Measurements from ENCODE around the gene TNRC6A.

The TNRC6A gene

GRCh38 chr16:24755201-24755874 lies 25.9 kb downstream of the TNRC6A start:
- H3K9me3 ChIP-seq (ENCODE audit: insufficient read depth, low read length) = no peaks in the 10 kb centered on the region
- peaks cover 22% of the 10 kb centered on the region for H3K36me3 ChIP-seq (ENCODE audit: insufficient read depth, insufficient read length, low read length)
- TF ChIP-seq YY1 (IDR thresholded peaks at IDR 0.05; ENCODE audit: insufficient read depth, insufficient read length) = no peak
- H3K4me1 ChIP-seq (ENCODE audit: insufficient read depth, insufficient read length) = peaks cover 3% of the 10 kb centered on the region
- no peaks in the 10 kb centered on the region for H3K27me3 ChIP-seq (ENCODE audit: insufficient read depth, insufficient read length)
- H3K9ac ChIP-seq (ENCODE audit: insufficient read length, low read depth) = no peak overlapping the region
- DNase-seq (ENCODE audit: low read depth, low spot score) = no peak
- no peak overlapping the region for H3K4me3 ChIP-seq (ENCODE audit: insufficient read length, low read depth)

- no peaks in the 10 kb centered on the region for H3K27me3 ChIP-seq (ENCODE audit: insufficient read depth, insufficient read length)
- no peak overlapping the region for H3K4me3 ChIP-seq (ENCODE audit: insufficient read length, low read depth)
- H3K36me3 ChIP-seq (ENCODE audit: insufficient read depth, insufficient read length, low read length) = peaks cover 33% of the 10 kb centered on the region
- H3K4me1 ChIP-seq (ENCODE audit: insufficient read depth, insufficient read length) = peaks cover 3% of the 10 kb centered on the region
- H3K9me3 ChIP-seq (ENCODE audit: insufficient read depth, low read length) = no peaks in the 10 kb centered on the region
- no peak for TF ChIP-seq SUZ12 (IDR thresholded peaks at IDR 0.05; ENCODE audit: extremely low read depth, insufficient read depth, insufficient read length)
- no peak for TF ChIP-seq YY1 (IDR thresholded peaks at IDR 0.05; ENCODE audit: insufficient read depth, insufficient read length)
- no peak for DNase-seq (ENCODE audit: low read depth, low spot score)
- no peak overlapping the region for H3K9ac ChIP-seq (ENCODE audit: insufficient read length, low read depth)
Observed at GRCh38 chr16:24758373-24758772, 28.9 kb downstream of the TNRC6A start.

- TF ChIP-seq ZNF274 (IDR thresholded peaks at IDR 0.05; ENCODE audit: low read depth, low read length) (no peak), SUZ12 (IDR thresholded peaks at IDR 0.05; ENCODE audit: extremely low read depth, insufficient read depth, insufficient read length) (no peak)
- H3K36me3 ChIP-seq (ENCODE audit: insufficient read depth, insufficient read length, low read length) = peaks cover 39% of the 10 kb centered on the region
- DNase-seq (ENCODE audit: low read depth, low spot score) = no peak
- no peaks in the 10 kb centered on the region for H3K9me3 ChIP-seq (ENCODE audit: insufficient read depth, low read length)
- H3K27me3 ChIP-seq (ENCODE audit: insufficient read depth, insufficient read length) = no peaks in the 10 kb centered on the region
- peaks cover 3% of the 10 kb centered on the region for H3K4me1 ChIP-seq (ENCODE audit: insufficient read depth, insufficient read length)
- no peak overlapping the region for H3K4me3 ChIP-seq (ENCODE audit: insufficient read length, low read depth)
- H3K9ac ChIP-seq (ENCODE audit: insufficient read length, low read depth) = no peak overlapping the region
Observed at GRCh38 chr16:24759006-24759405, 29.6 kb downstream of the TNRC6A start.

DNA sequence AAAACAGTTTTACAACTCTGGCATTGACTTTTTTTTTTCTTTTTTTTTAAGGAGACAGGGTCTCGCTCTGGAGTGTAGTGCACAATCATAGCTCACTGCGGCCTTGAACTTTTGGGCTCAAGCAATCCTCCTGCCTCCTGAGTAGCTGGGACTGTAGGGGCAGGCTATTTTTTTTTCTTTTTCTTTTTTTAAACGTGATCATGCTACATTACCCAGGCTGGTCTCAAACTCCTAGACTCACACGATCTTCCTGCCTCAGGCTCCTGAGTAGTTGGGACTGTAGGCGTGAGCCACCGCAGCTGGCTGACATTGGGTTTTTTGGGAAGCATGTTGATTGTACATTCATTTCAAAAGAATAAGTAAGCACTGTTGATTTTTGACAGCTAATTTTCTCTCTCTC lies 32.1 kb downstream of the TNRC6A start:
- H3K4me1 ChIP-seq (ENCODE audit: insufficient read depth, insufficient read length) = no peaks in the 10 kb centered on the region
- H3K4me3 ChIP-seq (ENCODE audit: insufficient read length, low read depth) = no peak overlapping the region
- no peak for TF ChIP-seq SUZ12 (IDR thresholded peaks at IDR 0.05; ENCODE audit: extremely low read depth, insufficient read depth, insufficient read length)
- no peak for TF ChIP-seq YY1 (IDR thresholded peaks at IDR 0.05; ENCODE audit: insufficient read depth, insufficient read length)
- no peak for TF ChIP-seq ZNF274 (IDR thresholded peaks at IDR 0.05; ENCODE audit: low read depth, low read length)
- no peaks in the 10 kb centered on the region for H3K27me3 ChIP-seq (ENCODE audit: insufficient read depth, insufficient read length)
- H3K9ac ChIP-seq (ENCODE audit: insufficient read length, low read depth) = no peak overlapping the region
- peaks cover 55% of the 10 kb centered on the region for H3K36me3 ChIP-seq (ENCODE audit: insufficient read depth, insufficient read length, low read length)
- no peaks in the 10 kb centered on the region for H3K9me3 ChIP-seq (ENCODE audit: insufficient read depth, low read length)
- no peak for DNase-seq (ENCODE audit: low read depth, low spot score)

DNA sequence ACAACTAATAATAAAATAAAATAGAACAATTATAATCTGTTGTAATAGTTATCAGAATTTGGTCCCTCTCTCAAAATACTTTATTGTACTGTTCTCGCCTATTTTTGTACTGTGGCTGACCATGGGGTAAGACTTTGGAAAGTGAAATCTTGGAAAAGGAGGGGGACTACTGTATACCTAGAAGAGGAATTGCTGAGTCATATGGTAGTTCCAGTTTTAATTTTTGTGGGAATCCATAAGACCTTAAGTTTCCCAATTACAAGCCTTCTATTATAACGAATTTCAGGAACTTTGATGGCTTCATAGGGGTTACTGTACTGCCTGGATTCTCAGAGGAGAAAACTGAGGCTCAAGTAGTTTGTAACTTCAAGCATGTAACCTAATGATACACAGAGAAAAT lies 35.5 kb downstream of the TNRC6A start:
- Histone ChIP-seq H3K9ac (ENCODE audit: insufficient read length, low read depth) (no peak overlapping the region), H3K4me1 (ENCODE audit: insufficient read depth, insufficient read length) (no peaks in the 10 kb centered on the region), H3K9me3 (ENCODE audit: insufficient read depth, low read length) (no peaks in the 10 kb centered on the region), H3K36me3 (ENCODE audit: insufficient read depth, insufficient read length, low read length) (peaks cover 54% of the 10 kb centered on the region), H3K27me3 (ENCODE audit: insufficient read depth, insufficient read length) (no peaks in the 10 kb centered on the region), H3K4me3 (ENCODE audit: insufficient read length, low read depth) (no peak overlapping the region)
- no peak for DNase-seq (ENCODE audit: low read depth, low spot score)
- no peak for TF ChIP-seq SUZ12 (IDR thresholded peaks at IDR 0.05; ENCODE audit: extremely low read depth, insufficient read depth, insufficient read length)
- TF ChIP-seq YY1 (IDR thresholded peaks at IDR 0.05; ENCODE audit: insufficient read depth, insufficient read length) = no peak
- TF ChIP-seq ZNF274 (IDR thresholded peaks at IDR 0.05; ENCODE audit: low read depth, low read length) = no peak

DNA sequence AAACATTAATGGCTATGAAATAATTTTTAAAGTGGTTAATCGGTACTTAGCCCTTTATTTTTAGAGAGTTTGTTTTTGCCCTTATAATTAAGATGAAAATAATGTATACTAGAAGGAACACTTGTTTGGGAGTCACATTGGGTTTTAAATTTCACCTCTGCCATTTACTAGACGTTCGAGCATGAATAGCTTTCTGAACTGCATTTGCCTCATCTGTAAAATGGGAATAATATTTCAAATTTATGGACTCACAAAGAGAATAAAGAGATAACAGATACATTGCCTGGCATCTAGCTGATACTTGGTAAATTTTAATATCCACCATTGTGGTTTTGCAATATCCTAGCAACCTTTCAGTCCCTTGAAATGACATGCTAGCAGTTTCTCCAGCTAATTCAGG lies 36.6 kb downstream of the TNRC6A start:
- H3K4me3 ChIP-seq (ENCODE audit: insufficient read length, low read depth) = no peak overlapping the region
- peaks cover 49% of the 10 kb centered on the region for H3K36me3 ChIP-seq (ENCODE audit: insufficient read depth, insufficient read length, low read length)
- no peak for TF ChIP-seq SUZ12 (IDR thresholded peaks at IDR 0.05; ENCODE audit: extremely low read depth, insufficient read depth, insufficient read length)
- no peak for TF ChIP-seq YY1 (IDR thresholded peaks at IDR 0.05; ENCODE audit: insufficient read depth, insufficient read length)
- TF ChIP-seq ZNF274 (IDR thresholded peaks at IDR 0.05; ENCODE audit: low read depth, low read length) = no peak

DNA sequence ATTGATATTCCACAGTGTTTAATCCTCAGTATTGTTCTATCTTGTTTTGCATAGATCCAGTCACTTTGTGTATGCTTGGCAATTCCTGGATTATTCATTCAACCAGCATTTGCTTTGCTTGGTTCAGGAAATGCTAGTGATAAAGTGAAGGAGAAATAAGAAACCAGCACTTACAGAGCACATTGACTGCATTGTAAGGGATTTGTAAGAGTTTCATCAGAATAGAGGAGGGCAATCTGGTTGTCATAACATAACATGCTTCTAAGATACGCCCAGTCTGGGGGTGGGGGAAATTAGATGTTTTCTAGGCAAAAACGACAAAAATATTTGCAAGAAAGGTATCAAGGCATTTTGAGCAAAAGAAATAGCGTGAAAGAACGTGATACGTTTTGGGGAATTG lies 40.4 kb downstream of the TNRC6A start:
- TF ChIP-seq SUZ12 (IDR thresholded peaks at IDR 0.05; ENCODE audit: extremely low read depth, insufficient read depth, insufficient read length) = no peak
- no peak for TF ChIP-seq YY1 (IDR thresholded peaks at IDR 0.05; ENCODE audit: insufficient read depth, insufficient read length)
- no peak for TF ChIP-seq ZNF274 (IDR thresholded peaks at IDR 0.05; ENCODE audit: low read depth, low read length)
- peaks cover 29% of the 10 kb centered on the region for H3K36me3 ChIP-seq (ENCODE audit: insufficient read depth, insufficient read length, low read length)
- no peaks in the 10 kb centered on the region for H3K27me3 ChIP-seq (ENCODE audit: insufficient read depth, insufficient read length)
- no peak for DNase-seq (ENCODE audit: low read depth, low spot score)
- no peaks in the 10 kb centered on the region for H3K9me3 ChIP-seq (ENCODE audit: insufficient read depth, low read length)
- H3K4me3 ChIP-seq (ENCODE audit: insufficient read length, low read depth) = no peak overlapping the region
- H3K4me1 ChIP-seq (ENCODE audit: insufficient read depth, insufficient read length) = no peaks in the 10 kb centered on the region
- H3K9ac ChIP-seq (ENCODE audit: insufficient read length, low read depth) = no peak overlapping the region

More for the DNA sequence above, 36.6 kb downstream of the TNRC6A start:
- H3K27me3 ChIP-seq (ENCODE audit: insufficient read depth, insufficient read length) = no peaks in the 10 kb centered on the region
- no peak for DNase-seq (ENCODE audit: low read depth, low spot score)
- H3K4me1 ChIP-seq (ENCODE audit: insufficient read depth, insufficient read length) = no peaks in the 10 kb centered on the region
- no peak overlapping the region for H3K9ac ChIP-seq (ENCODE audit: insufficient read length, low read depth)
- no peaks in the 10 kb centered on the region for H3K9me3 ChIP-seq (ENCODE audit: insufficient read depth, low read length)

All from NT2/D1 (cell line).